NCI-H524 (cell line): Measurements from ENCODE around the gene SLC15A1.

Experiments used
- DNase-seq, 2 experiments: peaks; one replicate each; lab custom pipeline; 2025; lab: John Stamatoyannopoulos, UW

The SLC15A1 gene

DNA sequence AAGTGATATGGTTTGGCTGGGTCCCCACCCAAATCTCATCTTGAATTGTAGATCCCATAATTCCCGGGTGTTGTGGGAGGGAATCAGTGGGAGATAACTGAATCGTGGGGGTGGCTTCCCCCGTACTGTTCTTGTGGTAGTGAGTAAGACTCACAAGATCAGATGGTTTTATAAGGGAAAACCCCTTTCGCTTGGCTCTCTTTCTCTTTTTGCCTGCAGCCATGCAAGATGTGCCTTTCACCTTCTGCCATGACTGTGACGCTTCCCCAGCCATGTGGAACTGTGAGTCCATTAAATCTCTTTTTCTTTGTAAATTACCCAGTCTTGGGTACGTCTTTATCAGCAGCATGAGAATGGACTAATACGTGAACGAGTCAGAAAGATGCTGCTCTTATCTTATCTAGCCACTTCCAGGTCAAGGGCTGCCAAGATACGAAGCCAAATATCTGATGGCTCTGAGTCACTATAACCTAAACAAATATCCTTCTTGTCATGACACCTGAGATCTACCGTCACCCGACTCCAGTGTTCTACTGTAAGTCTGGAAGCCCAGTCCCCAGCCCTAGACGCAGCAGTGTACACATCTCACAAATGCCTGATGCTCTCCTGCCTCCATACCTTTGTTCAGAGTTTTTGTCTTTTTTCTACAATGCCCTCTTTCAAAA is 45.9 kb downstream of the SLC15A1 start:
- DNase-seq: no peak

DNA sequence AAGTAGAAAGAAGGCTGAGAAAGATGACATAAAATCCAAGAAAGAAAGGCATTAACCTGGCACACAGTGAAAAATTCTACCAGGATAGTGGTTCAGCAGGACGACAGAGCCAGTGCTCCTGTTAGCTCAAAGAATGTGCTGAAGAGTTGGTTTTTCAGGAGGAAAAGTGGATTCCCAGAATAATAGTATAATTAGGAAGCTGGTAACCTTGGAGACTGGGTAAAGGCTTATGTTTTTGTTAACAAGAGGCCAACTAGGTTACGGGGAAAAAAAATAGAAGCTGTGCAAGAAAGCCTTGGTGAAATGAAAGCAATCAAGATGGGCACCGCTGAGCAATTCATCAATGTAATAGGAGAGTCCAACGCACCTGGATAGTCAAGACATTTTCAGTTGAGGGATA is 54.7 kb downstream of the SLC15A1 start:
- no peak for DNase-seq

DNA sequence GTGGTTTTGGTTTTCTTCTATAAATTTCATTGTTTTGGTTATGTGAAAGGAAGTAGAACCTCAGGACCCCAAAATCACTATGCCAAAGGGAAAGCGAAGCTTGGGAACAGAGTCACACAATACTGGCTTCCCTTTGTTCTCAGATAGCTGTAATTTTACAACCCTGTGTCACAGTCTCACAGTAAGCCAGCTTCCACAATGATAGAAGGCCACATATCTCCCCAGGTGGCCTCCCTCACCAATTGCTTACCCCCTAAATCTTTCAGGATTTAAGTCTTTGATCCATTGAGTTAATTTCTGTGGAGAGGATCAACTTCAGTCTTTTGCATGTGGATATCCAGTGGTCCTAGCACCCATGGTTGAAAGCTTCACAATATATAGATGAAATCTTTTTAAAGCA is 58.7 kb downstream of the SLC15A1 start:
- no peak for DNase-seq

DNA sequence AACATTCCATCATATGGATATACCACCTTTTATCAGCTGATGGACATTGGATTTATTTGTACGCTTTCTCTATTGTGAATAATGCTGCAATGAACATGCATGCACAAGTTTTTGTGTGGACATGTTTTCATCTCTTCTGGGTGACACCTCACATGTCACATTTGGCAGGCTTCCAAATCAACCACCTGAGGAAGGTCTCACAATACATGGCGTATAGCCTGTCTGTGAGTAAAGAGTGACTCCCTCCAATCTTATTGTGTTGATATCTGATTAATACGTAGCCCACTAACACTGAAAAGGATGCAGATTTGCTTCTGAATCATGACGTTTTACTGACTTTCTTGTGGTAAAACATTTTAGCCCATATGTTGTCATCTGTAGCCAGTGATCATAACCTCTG is 61.1 kb downstream of the SLC15A1 start:
- DNase-seq: no peak

DNA sequence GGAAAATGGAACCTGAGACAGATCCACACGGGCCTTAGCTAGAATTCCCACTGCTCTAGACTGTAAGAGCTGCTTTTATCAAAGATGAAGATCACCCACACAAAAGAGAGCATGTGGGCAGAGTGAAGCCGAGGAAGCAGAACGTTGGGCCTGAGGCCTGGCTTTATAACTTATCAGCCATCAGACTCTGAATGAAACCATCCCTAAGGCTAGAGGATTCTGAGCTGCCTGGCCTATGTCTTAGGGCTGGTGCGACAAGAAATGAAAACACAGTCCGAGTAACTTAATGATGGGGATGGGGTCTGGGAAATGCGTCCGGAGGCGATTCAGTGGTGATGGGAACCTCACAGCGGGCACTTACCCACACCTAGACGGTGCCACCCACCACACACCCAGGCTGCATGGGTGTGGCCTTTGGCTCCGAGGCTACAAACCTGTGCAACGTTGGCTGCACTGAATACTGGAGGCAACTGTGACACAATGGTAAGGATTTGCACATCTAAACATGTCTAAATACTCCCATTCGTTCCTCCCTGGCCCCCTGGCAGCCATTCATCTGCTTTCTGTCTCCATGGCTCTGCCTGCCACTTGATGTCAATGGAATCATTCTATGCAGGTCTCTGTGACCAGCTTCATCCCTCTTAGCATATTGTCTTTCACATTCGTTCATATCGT is 62.0 kb downstream of the SLC15A1 start:
- DNase-seq: no peak

DNA sequence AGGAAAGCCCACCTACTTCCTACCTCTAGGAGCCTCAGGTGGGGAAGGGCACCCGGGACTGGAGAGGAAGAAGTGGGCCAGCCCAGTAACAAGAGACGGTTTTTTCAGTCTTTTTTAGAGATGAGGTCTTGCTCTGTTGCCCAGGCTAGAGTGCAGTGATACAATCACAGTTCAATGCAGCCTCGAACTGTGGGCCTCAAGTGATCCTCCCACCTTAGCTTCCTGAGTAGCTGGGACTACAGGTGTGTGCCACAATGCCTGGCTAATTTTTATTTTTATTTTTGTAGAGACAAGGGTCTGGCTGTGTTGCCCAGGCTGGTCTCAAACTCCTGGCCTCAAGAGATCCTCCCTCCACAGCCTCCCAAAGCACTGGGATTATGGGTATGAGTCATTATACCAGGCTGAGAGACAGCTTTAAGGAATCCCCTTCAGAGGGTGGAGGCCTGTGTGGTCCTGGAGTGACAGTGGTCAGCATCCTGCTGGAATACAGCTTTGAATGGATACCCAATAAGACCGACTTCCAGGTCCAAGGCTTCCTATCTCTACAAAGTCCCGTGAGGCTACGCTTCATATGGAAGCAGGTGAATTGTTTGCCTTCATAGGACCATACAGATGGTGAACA is 63.0 kb downstream of the SLC15A1 start:
- DNase-seq: no peak

DNA sequence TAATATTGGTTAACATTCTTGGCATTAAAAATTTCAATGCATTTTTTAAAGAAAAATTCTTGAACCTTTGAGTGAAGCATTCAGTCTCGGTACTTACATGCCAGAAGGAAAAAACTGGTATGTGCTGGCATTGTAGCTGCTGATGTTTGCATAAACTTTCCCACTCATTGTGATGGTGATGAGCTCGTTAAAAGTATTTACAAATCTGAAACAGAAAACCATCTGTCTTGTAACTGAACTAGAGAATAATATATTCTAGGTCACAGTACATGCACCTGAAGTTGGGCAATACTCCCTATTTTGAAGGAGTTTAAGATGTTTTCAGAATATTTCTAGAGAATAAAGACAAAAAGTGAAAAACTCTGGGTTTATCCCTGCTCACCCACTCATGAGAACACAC is 64.1 kb downstream of the SLC15A1 start:
- no peak for DNase-seq

DNA sequence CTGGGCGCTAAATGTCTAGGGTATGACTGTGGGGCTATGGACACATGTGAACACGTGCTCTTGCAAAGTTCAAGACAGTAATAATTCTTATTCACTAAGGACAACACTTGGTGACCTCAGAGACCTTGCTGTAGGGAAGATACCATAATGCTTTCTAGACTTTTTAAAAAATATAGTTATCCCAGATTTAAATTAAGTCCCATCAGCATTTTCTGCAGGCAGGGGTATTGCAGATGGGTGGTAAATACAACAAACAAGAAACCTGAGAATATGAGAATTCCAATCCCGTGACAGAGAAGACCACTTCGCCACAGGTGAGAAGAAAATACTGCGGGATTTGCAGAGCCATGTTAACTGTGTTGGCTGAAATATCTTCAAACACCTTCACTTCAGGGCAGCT is 65.2 kb downstream of the SLC15A1 start:
- DNase-seq: no peak

DNA sequence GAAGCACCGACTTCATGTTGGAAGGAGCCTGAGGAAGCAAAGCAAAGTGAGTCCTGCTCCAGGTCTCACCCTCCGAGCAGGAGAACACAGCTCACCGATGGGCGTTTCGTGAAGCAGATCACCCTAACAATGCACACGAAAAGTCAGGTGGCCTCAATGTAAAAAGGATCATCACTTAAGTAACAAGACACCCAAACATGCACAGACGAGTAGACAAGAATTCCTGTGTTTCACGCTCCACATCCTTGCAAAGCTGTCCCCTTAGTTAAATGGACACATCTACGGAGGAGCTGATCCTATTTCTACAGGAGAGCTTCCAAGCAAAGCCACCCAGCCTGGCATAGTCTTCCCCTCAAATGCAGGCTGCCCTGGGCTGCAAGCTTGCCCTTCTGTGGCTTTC is 66.2 kb downstream of the SLC15A1 start:
- no peak for DNase-seq

DNA sequence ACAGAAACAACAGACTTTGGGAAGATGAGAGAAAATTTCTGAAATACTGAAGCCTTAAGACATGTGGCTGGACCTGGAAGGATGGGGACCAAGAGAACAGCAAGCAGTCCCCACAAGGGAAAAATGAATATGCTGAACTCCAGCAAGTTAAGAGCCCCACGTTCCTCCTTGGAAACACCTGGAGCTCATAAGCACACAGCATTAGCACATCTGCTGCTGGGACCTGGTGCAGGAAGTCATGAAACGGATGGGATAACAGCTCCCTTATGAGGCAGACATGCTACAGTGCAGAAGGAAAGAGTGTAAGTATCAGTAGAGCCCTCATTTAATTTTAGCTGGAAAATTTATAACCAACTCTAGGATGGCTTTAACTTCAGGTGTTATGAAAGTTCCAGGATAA is 67.3 kb downstream of the SLC15A1 start:
- no peak for DNase-seq

DNA sequence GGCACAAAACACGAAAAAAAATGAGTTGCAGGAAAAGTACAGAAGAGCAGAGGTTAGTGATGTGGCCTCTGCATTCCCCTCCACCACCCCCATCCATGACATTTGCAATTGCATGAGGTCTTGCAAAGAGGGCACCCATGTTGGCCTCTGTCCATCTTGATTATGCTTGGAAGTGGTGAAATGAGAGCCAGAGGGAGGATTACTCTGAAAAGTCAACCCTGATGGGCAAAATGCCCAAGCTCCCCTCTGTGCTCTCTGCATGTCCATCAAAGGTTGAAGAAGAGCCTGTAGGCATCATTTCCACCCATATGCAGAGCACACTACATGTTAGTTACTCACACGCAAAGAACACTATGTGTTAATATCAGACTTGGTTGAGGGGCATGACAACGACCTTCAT is 71.4 kb downstream of the SLC15A1 start:
- no peak for DNase-seq

DNA sequence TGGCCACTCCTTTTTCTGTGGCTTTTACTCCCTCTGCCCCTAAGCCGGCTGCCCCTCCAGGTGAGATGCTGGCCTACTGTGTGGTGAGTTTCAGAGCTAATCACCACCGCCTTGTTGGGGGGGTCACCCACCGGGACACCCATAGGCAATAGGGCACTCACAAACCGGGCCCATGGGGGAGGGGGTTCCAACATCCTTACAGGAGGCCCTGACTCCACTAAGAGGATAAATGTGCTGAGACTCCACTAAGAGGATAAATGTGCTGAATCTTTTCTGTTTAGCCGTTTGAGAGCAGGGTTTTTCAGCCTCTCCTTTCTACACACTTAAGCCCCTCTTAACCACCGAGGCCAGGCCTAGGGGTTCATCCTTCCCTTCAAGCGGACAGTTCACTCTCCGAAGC is 73.7 kb downstream of the SLC15A1 start:
- DNase-seq: no peak

DNA sequence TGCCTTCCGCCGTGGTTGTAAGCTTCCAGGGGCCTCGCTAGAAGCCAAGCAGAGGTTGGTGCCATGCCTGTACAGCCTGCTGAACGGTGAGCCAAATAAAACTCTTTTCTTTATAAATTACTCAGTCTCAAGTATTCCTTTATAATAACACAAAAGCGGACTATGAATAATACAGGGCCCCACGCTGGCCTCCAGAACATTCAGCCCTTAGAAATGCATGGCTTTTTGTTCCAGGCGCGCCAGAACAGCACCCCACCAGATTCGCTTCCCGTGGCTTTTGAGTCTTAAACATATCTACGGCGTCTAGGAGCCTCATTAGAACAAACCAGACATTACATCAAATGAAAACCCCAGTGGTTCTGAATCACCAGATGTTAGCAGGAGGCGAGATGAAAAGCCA is 75.1 kb downstream of the SLC15A1 start:
- DNase-seq: no peak

DNA sequence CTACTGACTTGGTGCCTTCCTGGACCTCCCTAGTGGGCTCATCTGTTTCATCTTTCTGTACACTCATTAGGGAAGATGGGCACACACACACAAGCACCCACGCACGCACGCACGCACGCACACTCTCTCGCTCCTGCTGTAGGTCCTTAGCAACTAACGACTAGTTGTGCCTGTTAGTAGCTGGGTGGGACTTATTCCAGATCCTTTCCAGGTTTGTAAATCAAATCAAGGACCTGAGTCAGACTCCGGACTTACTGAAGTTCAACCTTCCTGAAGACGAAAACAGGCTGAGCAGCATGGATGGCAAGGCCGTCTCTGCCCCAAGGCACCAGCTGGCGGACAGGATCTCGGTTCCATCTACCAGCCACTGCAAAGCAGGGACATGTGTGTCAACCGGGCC is 76.2 kb downstream of the SLC15A1 start:
- no peak for DNase-seq

DNA sequence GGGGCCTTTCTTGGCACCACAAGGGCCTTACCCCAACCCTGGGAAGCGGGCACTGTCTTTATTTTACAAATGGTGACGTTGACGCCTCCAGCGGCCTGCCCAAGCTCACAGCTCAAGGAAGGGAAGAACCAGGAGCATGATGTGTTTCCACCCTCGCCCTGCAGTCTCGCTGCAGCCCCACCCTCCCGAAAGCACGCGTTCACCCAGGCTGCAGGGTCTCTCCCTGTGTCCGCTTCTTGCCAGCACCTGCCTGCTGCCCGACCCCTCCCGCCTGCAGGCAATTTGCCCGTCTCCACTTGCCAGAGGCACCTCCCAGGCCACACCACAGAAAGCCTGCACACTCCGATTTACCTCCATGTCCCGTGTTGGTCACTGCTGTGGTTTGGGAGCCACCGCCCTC is 76.6 kb downstream of the SLC15A1 start:
- no peak for DNase-seq

DNA sequence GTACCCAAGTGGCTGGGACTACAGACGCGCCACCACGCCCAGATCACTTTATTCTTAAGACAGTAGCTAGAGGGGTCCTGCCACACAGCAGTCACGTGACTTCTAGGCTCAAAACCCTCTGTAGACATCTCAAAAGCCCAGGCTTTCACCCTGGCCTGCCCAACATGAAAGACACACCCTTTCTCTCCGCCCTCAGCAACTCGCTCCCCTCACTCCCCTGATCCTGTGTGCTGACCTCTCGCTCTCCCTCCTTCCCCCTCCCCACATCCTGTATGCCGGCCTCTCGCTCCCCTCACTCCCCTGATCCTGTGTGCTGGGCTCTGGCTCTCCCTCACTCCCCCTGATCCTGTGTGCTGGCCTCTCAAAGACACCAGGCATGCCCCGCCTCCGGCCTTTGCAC is 77.4 kb downstream of the SLC15A1 start:
- no peak for DNase-seq

DNA sequence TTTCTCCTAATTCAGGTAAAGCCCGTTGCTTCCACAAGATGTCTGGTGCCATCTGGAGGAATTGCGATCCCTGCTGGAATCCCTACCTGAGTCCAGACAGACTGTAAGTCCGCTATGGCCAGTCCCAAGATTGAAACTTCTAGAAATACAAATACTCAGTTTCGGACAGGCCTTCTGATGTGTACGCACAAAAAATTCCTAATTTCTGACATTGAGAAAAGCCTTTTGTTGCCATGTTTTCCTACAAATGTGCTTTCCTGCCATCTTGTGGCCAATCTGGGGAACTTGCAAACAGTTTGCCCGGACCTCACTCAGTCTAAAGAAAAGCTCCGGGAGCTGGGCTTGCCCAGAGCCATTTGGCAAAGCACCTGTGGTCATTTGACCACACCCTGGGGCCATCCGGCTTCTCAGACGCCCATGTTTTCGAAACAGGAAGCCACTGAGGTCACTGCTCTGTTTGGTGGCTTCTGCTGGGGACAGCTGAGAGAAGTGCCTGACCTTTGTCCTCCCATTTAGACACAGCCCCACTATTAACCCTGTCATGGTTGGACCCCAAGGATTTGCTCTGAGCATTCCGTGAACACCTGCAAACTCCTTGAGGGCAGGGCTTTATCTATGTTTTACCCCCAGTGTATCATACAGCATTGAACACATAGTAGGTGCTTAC is 79.4 kb downstream of the SLC15A1 start:
- DNase-seq: peak in 1 of 2 experiments; percentile 60

DNA sequence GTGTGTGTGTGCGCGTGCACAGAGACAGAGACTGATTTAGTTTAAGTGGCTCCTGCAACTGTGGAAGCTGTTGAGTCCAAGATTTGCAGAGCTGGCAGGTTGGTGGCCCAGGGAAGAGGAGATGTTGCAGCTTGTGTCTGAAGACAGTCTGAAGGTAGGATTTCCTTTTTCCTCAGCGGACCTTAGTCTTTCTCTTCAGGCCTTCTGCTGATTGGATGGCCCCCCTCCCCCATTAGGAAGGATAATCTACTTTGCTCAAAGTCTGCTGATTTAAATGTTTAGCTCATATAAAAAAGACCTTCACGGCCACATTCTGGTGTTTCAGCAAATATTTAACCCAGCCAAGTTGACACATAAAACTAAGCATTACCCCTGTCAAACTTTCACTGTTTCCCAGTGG is 84.3 kb downstream of the SLC15A1 start:
- no peak for DNase-seq

DNA sequence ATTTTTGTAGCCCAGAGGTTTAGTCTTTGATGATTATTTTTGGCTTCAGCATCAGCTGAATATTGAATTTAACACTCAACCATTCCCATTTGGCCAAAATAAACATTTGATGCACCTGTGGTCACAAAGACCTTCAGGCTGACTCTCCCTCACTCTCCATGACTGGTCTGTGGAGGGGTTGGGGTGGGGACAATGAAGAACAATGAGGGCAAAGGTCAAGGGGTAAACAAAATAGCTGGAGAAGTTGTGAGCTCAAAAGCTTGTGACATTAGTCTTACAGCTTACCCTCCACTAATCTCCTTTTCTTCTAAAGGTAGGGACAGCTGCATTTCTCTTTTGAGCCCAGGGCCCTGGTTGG is 86.9 kb downstream of the SLC15A1 start:
- DNase-seq: no peak

DNA sequence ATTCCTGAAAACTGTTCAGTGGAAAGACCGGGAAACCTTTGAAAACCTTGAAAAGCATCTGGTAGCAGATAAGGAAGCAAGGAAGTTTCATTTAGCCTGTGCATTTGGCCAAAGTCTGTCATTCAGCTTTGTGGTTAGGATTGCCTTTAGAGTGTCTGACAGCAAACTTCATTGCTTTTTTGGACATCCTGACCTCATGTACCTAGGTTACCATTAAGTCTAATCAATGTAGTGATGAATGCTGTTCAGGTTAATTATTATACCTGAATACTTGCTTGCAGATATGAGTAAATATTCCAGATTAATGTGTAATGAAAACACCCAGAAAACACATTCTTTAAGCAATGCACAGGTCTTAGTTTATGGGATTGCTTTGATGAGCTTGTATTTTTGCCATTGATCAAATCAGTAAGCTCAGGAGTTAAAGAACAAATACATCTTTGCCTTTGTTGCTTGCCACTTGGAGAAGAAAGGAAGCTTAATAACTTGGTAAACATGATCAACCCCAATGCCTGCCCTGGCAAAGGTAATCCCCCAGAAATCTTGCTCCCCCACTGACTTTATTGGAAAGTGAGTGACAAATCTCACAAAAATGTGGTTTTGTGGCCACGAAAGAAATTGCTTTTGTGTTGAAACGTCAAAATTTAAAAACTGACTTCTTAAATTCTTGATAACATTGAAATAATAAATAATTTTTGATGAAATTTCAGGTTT is 87.4 kb downstream of the SLC15A1 start:
- no peak for DNase-seq

DNA sequence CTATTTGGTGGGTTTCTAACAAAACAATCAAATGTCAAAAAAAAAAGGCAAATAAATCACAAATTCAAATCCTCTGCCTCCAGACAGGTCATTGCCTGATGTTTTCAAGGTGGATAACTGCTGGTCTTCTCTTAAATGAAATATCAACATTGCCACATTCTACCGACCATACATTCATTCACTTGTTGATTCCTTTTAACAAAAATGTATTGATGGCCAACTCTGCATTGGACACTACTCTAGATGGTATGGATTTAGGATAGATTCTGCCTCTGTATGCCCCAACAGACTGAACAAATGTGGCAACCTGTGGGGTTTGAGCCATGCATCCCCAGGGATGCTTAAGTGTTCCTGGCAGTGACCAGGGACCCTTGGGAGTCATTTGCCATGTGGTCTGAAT is 88.0 kb downstream of the SLC15A1 start:
- no peak for DNase-seq

DNA sequence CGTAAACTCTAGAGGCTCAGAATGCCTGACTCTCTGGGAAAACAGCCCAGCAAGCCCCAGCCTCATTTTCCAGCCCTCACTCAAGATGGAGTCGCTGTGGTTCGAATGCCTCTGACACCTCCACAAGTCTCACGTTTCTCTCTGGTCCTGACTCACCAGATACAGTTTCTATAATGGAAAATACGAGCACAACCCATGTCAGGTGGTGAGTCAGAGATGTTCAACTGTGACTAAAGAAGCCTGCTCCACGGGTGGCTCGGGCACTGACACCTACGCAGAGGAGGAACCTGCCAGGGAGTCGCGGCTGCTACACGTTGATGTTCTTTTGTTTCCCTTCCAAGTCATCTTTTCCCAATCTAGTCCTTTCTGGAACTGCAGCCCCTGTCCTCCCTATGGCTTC is 88.4 kb downstream of the SLC15A1 start:
- DNase-seq: no peak

DNA sequence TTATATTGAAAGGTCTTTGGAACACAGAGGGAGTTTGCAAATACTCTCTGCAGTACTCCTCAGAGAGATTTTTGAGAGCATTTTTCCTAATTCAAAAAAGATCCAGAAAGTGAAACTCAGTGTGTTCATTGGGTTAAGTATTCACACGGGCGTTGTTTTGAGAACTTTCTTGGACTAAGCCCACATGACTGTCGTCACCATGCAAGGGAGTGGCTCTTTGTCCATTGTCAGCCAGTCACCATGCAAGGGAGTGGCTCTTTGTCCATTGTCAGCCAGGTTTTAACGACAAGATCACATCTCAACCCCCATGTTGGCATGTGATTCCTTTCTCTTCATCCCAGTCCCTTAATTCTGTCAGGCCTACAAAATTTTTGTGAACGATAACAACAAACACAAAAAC is 94.3 kb downstream of the SLC15A1 start:
- no peak for DNase-seq
